ENCODE measurements around the gene VASN. TPM values are rescaled to one million over a fixed set of nuclear protein-coding genes. Genes with fewer than 3 reads are reported as not detected.
A peak's percentile ranks its signal among the peaks of the same experiment; 100 is the strongest.

The VASN gene
- total and polyA plus RNA-seq, 8 donors, result 11.3 to 28.3 (median 16.7) TPM

GRCh38 chr16:4401094-4401501, 29.4 kb downstream of the VASN start:
- no peak overlapping the region for H3K4me3 ChIP-seq
- H3K27ac ChIP-seq, result no peak overlapping the region
- TF ChIP-seq CTCF (IDR thresholded peaks at IDR 0.05), result no peak
- H3K9me3 ChIP-seq, result no peaks in the 10 kb centered on the region
- H3K36me3 ChIP-seq, result peaks cover 0 to 99% of the 10 kb centered on the region in 2 donors
- intact Hi-C loops (cut with DNase I), result loop anchor here in 1 of 2 donors (5.0 kb wide), 1 partner anchor 44 kb away; no protein-coding TSS in a partner anchor
- peaks cover 0 to 17% of the 10 kb centered on the region in 2 donors for H3K4me1 ChIP-seq
- H3K27me3 ChIP-seq, result no peaks in the 10 kb centered on the region
- DNase-seq (no peak), ATAC-seq (no peak)

- no peaks in the 10 kb centered on the region for H3K27me3 ChIP-seq
- no peaks in the 10 kb centered on the region for H3K9me3 ChIP-seq
- no peak overlapping the region for H3K27ac ChIP-seq
- ATAC-seq (no peak), DNase-seq (no peak)
- TF ChIP-seq CTCF (IDR thresholded peaks at IDR 0.05), result no peak
- H3K36me3 ChIP-seq, result peaks cover 0 to 99% of the 10 kb centered on the region in 2 donors
- H3K4me1 ChIP-seq, result peaks cover 0 to 17% of the 10 kb centered on the region in 2 donors
- intact Hi-C loops (cut with DNase I), result loop anchor here in 1 of 2 donors (5.0 kb wide), 1 partner anchor 44 kb away; no protein-coding TSS in a partner anchor
- no peak overlapping the region for H3K4me3 ChIP-seq
Measured at GRCh38 chr16:4401510-4401909, 29.9 kb downstream of the VASN start.

- Histone ChIP-seq H3K27me3 (no peaks in the 10 kb centered on the region), H3K27ac (no peak overlapping the region), H3K36me3 (peaks cover 0 to 99% of the 10 kb centered on the region in 2 donors), H3K4me1 (peaks cover 0 to 17% of the 10 kb centered on the region in 2 donors), H3K9me3 (no peaks in the 10 kb centered on the region), H3K4me3 (no peak overlapping the region)
- peak; percentile 92 to 95 for TF ChIP-seq CTCF (IDR thresholded peaks at IDR 0.05)
- intact Hi-C loops (cut with DNase I), result loop anchor here (2.0 to 5.0 kb wide), 2 partner anchors 44 to 45 kb away; no protein-coding TSS in a partner anchor
- DNase-seq (peak; percentile 76 to 95 (median 84)), ATAC-seq (peak; percentile 97)
Measured at GRCh38 chr16:4402439-4403132, 30.9 kb downstream of the VASN start.

GRCh38 chr16:4403133-4403949, 31.7 kb downstream of the VASN start:
- H3K9me3 ChIP-seq, result no peaks in the 10 kb centered on the region
- peaks cover 0 to 99% of the 10 kb centered on the region in 2 donors for H3K36me3 ChIP-seq
- peaks cover 3 to 19% of the 10 kb centered on the region in 2 donors for H3K4me1 ChIP-seq
- H3K27me3 ChIP-seq, result no peaks in the 10 kb centered on the region
- no peak for TF ChIP-seq CTCF (IDR thresholded peaks at IDR 0.05)
- intact Hi-C loops (cut with DNase I), result loop anchor here (2.0 to 5.0 kb wide), 2 partner anchors 45 to 46 kb away; no protein-coding TSS in a partner anchor
- H3K27ac ChIP-seq, result no peak overlapping the region
- ATAC-seq, result no peak
- DNase-seq, result no peak
- H3K4me3 ChIP-seq, result no peak overlapping the region

Data from left lung (tissue), 10 donors.